Measurements from ENCODE around the gene SDHB.
A peak's percentile ranks its signal among the peaks of the same experiment; 100 is the strongest.

Gene SDHB

DNA sequence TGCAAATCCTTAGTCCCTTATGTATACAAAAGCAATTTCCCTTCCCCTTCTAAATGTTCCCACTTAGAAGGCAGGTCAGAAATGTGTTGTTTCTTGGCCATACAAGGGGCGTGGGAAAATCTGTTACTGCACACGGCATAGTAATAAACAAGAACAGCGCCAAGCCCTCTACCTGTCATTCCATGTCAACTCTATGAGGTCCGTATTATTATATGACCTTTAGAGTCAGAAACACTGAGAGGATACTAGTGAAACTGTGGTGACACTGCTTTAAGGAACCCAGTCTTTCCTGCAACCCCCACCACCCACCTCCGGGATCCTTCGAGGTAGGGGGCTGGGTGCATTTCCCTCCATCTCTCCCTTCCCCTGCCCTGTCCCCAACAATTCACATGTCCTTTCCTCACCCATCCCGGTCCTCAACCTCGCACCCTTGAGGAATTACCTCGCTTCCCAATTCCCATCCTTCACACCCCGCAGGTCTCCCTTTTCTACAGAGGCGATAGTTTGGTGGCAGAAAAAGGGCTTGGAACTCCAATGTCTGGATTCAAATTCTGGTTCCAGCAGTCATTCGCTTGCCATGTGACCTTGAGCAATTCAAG lies 647 bp downstream of the SDHB start:
- Histone ChIP-seq H3K4me3 (peak overlapping the region; percentile 53 to 95 (median 69)), H3K27ac (peak overlapping the region in 20 of 21 experiments; percentile 62 to 91 (median 78))

DNA sequence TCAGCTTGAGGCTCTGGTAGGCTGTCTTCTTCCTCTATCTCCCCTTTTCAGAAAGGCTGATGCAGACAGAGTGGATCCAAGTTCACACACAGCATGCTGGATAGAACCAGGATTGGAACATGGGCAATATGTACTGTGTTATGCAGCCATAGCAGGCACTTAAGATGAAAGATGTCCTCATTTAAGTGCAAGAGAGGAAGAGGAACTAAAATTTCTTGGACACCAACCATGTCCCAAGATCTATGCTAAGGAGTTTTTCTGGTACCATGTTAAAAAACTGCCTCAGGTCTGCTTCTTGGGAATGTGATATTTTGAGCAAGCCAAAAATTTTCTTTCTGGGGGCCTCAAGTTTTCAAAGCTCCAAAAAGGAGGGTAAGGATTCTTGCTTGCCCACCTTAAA lies 1.2 kb downstream of the SDHB start:
- H3K4me3 ChIP-seq: peak overlapping the region in 3 of 7 experiments; percentile 53 to 91 (median 59)
- peak overlapping the region in 5 of 21 experiments; percentile 77 to 86 (median 83) for H3K27ac ChIP-seq

DNA sequence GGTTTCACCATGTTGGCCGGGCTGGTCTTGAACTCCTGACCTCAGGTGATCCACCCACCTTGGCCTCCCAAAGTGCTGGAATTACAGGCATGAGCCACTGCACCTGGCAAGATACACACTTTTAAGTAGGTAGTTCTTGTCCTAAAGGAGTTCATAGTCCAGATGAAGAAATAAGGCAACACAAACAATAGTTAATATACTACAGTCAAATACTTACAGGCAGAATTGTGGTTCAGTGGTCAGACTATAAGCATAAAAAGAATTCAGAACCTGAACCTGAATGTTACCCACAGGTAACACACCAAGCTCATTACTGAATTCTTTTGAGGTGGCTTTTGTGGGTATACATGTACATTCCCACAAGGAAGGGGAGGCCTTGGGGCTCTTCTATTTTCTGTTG lies 1.8 kb downstream of the SDHB start:
- no peak overlapping the region for H3K4me3 ChIP-seq
- no peak overlapping the region for H3K27ac ChIP-seq

- no peak overlapping the region for H3K4me3 ChIP-seq
- H3K27ac ChIP-seq: no peak overlapping the region
Measured at GRCh38 chr1:17047924-17048323, 5.9 kb downstream of the SDHB start.

GRCh38 chr1:17046334-17046657 lies 7.5 kb downstream of the SDHB start:
- Histone ChIP-seq H3K4me3 (no peak overlapping the region), H3K27ac (no peak overlapping the region)

DNA sequence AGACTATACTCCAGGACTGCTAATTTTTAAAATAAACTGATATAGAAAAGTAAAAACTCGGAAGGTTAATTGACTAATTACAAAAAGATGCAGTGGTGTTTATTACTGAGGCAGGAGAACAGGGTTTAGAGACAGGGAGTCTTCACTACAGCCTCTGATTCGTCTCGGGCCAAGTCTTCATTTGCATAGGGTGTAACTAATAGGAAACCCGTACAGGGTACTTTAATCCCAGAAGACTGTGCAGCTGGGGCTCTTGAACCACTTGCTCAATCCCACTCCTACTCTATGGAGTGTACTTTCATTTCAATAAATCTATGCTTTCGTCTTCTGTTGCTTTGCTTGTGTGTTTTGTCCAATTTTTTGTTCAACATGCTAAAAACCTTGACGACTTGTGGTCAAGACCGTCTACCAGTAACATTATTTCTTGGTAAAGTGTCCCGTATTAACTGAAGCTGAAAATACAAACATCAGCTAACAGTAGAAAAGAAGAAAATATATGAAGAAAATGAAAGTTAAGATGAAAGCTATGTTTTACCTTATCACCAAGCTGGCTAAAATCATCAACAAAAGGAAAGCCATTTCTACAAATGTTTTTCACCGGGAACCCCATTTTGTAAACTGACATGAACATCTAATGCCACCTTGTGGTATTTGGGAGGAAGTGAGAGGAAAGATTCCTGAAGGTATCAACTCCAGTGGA lies 8.0 kb downstream of the SDHB start:
- Histone ChIP-seq H3K27ac (peak overlapping the region in 4 of 21 experiments; percentile 14 to 42 (median 34)), H3K4me3 (no peak overlapping the region)

- Histone ChIP-seq H3K4me3 (no peak overlapping the region), H3K27ac (peak overlapping the region in 4 of 21 experiments; percentile 14 to 42 (median 34))
Measured at GRCh38 chr1:17045150-17045549, 8.7 kb downstream of the SDHB start.

DNA sequence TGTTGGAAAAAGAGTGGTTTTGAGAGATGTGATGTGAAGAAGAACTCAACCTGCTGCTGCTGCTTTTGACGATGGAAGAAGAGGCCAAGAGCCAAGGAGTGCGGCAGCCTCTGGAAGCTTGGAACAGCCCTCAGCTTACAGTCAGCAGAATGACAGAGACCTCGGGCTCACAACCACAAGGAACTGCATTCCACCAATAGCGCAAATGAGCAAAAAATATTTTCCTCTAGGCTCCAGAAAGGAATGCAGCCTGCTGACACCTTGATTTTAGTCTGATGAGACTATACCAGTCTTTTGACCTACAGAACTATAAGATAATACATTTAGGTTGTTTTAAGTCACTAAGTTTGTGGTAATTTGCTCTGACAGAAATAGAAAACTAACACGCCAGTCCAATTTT lies 10.2 kb downstream of the SDHB start:
- Histone ChIP-seq H3K4me3 (no peak overlapping the region), H3K27ac (no peak overlapping the region)

DNA sequence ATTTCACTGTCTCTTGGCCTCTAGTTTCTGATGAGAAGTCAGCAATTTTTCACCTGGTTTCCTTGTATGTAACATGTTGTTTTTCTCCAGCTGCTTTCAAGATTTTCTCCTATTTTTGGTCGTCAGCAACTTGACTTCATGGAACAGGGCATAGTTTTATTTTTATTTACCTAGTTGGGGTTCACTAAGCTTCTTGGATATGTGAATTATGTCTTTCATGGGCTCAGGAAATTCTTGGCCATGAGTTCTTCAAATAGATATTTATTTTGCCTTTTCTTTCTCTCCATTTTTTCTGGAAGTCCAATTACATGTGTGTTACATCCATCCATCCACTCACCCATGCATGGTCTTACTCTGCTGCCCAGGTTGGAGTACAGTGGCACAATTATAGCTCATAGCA lies 13.7 kb downstream of the SDHB start:
- no peak overlapping the region for H3K27ac ChIP-seq

DNA sequence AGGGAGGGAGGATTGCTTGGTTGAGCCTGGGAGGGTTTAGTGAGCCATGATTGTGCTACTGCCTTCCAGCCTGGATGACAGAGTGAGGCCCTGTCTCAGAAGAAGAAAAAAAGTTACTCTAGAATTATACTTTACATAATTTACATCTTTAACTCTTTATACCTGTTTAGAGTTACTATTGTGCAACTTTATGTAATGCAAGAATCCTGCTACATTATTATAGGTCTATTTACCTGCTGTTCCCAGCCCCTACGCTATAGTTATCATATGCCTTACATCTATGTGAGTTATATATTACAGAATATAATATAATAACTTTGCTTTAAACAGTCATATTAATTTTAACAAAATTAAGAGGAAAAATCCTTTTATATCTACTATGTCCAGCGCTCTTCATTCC lies 14.3 kb downstream of the SDHB start:
- Histone ChIP-seq H3K27ac (no peak overlapping the region), H3K4me3 (no peak overlapping the region)

More for the DNA sequence above, 13.7 kb downstream of the SDHB start:
- H3K4me3 ChIP-seq: no peak overlapping the region

GRCh38 chr1:17033481-17033880 lies 20.4 kb downstream of the SDHB start:
- Histone ChIP-seq H3K4me3 (no peak overlapping the region), H3K27ac (no peak overlapping the region)

GRCh38 chr1:17032741-17033140 lies 21.1 kb downstream of the SDHB start:
- Histone ChIP-seq H3K4me3 (no peak overlapping the region), H3K27ac (no peak overlapping the region)

GRCh38 chr1:17031436-17031835 lies 22.4 kb downstream of the SDHB start:
- Histone ChIP-seq H3K4me3 (no peak overlapping the region), H3K27ac (no peak overlapping the region)

DNA sequence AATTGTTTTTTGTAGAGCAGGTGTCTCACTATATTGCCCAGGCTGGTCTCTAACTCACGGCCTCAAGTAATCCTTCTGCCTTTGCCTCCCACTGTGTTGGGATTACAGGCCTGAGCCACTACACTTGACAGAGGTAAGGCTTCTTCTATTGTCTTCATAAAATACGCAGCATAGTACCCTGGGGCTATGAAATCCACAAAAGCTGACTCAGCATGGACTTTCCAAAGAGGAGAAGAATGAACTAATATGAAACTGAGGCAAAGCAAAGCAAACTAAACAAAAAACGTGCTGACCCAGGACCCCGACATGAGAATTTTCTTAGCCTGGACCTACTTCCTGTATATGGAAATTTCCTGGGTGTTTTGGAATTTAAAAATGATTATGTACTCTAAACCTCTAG lies 23.6 kb downstream of the SDHB start:
- Histone ChIP-seq H3K4me3 (no peak overlapping the region), H3K27ac (no peak overlapping the region)

DNA sequence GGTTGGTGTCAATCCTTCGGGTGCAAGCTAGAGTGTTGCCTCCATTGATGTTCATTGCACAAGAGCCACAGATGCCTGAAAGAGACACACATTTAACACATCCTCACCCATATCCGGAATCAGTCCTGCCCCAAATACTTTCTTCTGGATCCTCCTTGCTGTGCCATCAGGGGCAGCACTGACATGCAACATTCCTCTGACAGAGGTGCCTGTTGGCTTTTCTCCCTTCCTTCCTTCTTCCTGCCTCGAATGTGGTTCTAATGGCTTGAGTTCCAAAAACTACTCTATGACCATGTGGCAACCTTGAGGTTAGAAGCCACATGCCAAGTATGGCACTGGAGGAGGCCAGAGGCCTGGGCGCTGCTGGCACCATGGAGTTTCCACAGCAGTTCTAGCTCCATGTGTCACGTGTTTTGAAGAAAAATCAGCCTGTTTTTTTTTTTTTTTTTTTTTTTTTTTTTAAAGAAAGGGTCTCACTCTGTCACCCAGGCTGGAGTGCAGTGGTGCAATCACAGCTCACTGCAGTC lies 25.1 kb downstream of the SDHB start:
- Histone ChIP-seq H3K4me3 (no peak overlapping the region), H3K27ac (peak overlapping the region in 1 of 21 experiments; percentile 17)

GRCh38 chr1:17027900-17028299 lies 25.9 kb downstream of the SDHB start:
- H3K4me3 ChIP-seq: no peak overlapping the region
- H3K27ac ChIP-seq: peak overlapping the region in 1 of 21 experiments; percentile 17

- peak overlapping the region in 1 of 21 experiments; percentile 17 for H3K27ac ChIP-seq
- H3K4me3 ChIP-seq: no peak overlapping the region
Measured at GRCh38 chr1:17027403-17027802, 26.4 kb downstream of the SDHB start.

- Histone ChIP-seq H3K27ac (no peak overlapping the region), H3K4me3 (no peak overlapping the region)
Measured at GRCh38 chr1:17024721-17025120, 29.1 kb downstream of the SDHB start.

GRCh38 chr1:17023573-17023972 lies 30.3 kb downstream of the SDHB start:
- peak overlapping the region in 1 of 21 experiments; percentile 35 for H3K27ac ChIP-seq
- H3K4me3 ChIP-seq: no peak overlapping the region

GRCh38 chr1:17023102-17023501 lies 30.7 kb downstream of the SDHB start:
- H3K27ac ChIP-seq: peak overlapping the region in 1 of 21 experiments; percentile 35
- H3K4me3 ChIP-seq: no peak overlapping the region

DNA sequence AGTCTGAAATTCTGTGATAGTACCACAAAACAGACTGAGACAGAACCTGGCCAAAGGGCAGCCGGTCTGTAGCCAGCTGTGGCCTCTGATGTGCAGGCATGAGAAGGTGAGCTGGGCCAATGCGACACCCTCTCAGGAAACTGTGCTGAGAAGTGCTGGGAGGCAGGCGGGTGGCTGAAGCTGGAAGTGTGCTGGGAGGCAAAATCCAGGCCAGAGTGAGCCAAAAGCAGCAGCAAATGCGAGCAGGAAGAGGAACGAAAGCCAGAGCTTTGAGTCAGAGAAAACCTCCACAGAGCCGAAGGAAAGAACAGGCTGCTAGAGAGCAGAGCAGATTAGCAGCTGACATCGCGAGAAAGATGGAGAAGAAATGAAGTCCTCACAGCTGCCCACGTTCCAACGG lies 31.9 kb downstream of the SDHB start:
- no peak overlapping the region for H3K4me3 ChIP-seq
- H3K27ac ChIP-seq: no peak overlapping the region

Measured in skin epidermis (tissue), 12 donors.